ENCODE measurements around the gene DLG2. TPM values are rescaled to one million over a fixed set of nuclear protein-coding genes. Genes with fewer than 3 reads are reported as not detected.

The DLG2 gene
- total and polyA plus RNA-seq, 4 donors = 0.30 to 5.5 (median 0.68) TPM

DNA sequence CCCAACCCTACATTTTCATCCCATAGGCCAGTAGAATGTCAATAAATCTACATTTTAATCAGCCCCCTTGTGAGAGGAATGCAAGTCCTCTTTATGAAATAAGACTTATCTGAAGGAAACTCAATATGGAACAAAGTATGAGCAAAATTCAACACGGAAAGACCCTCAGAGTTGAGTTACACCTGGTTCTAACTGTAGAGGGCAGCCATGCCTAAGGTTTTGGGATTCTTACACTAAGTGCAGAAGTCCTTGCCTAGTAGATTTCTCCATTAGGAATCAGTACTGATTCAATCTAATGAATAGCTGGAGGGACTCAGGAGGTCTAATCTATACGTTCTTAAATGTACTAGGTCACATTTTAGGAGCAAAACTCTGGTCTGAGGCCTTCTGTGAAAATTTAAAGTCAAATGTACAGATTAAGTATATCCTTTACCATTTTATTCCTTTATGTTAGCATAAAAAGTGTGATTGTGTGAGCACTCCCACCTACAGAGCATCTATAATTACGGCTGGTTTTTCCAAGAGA is 904.5 kb downstream of the DLG2 start:
- no peak for DNase-seq (ENCODE audit: low spot score)
- WGBS = 52% methylated on average over 3 of the region's 3 CpGs
- H3K4me1 ChIP-seq (ENCODE audit: control insufficient read depth in 4 of 4, insufficient read depth in 4 of 4, low read length in 3 of 4) = peaks cover 0 to 11% (median 8%) of the 10 kb centered on the region in 4 donors

DNA sequence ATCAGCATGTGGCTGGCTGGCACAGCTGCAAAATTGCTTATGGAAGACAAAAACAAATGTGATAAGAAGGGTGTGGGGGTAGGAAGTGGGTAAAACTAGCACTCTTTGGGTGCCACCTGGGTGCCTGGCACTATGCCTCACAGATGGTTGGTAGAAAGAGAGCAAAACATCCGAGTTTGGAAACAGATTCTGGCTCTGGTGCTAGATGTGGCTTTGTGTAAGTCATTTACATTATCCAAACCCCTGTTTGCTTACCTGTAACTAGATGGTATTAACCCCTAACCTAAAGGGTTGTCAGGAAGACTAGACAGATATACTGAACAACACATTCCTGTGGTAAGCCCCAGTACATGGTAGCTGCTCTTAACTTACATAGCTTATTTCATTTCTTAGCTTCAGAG is 905.6 kb downstream of the DLG2 start:
- H3K36me3 ChIP-seq (ENCODE audit: control insufficient read depth in 4 of 4, insufficient read depth in 3 of 4, low read depth in 1 of 4, low read length in 3 of 4) = no peaks in the 10 kb centered on the region
- DNase-seq (ENCODE audit: low spot score) = no peak
- no peak overlapping the region for H3K4me3 ChIP-seq (ENCODE audit: low read depth in 1 of 3, low read length in 3 of 3)
- no peaks in the 10 kb centered on the region for H3K9me3 ChIP-seq (ENCODE audit: control insufficient read depth in 4 of 4, low read length in 3 of 4)
- WGBS = 19% methylated on average over 1 of the region's 1 CpG
- H3K27me3 ChIP-seq (ENCODE audit: control insufficient read depth in 4 of 4, insufficient read depth in 4 of 4, low read length in 3 of 4) = peaks cover 0 to 3% (median 0%) of the 10 kb centered on the region in 4 donors
- H3K27ac ChIP-seq (ENCODE audit: low read depth in 1 of 2, low read length in 2 of 2) = no peak overlapping the region
- TF ChIP-seq HNF4G (IDR thresholded peaks at IDR 0.05) (no peak), GABPA (IDR thresholded peaks at IDR 0.05 in 1 of 2, conservative IDR thresholded peaks at IDR 0.05 in 1 of 2) (no peak), SP1 (IDR thresholded peaks at IDR 0.05) (no peak), TAF1 (conservative IDR thresholded peaks at IDR 0.05) (no peak), FOXA1 (IDR thresholded peaks at IDR 0.05) (no peak), EGR1 (IDR thresholded peaks at IDR 0.05; ENCODE audit: low read depth in 2 of 2) (no peak), NR2F2 (IDR thresholded peaks at IDR 0.05) (no peak), RAD21 (IDR thresholded peaks at IDR 0.05) (no peak), HNF4A (conservative IDR thresholded peaks at IDR 0.05) (no peak), FOXA2 (IDR thresholded peaks at IDR 0.05) (no peak), YY1 (IDR thresholded peaks at IDR 0.05) (no peak), JUND (IDR thresholded peaks at IDR 0.05) (no peak)
- TF ChIP-seq, protein P1, sequence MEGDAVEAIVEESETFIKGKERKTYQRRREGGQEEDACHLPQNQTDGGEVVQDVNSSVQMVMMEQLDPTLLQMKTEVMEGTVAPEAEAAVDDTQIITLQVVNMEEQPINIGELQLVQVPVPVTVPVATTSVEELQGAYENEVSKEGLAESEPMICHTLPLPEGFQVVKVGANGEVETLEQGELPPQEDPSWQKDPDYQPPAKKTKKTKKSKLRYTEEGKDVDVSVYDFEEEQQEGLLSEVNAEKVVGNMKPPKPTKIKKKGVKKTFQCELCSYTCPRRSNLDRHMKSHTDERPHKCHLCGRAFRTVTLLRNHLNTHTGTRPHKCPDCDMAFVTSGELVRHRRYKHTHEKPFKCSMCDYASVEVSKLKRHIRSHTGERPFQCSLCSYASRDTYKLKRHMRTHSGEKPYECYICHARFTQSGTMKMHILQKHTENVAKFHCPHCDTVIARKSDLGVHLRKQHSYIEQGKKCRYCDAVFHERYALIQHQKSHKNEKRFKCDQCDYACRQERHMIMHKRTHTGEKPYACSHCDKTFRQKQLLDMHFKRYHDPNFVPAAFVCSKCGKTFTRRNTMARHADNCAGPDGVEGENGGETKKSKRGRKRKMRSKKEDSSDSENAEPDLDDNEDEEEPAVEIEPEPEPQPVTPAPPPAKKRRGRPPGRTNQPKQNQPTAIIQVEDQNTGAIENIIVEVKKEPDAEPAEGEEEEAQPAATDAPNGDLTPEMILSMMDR (IDR thresholded peaks at IDR 0.05; ENCODE audit: low read depth, low read length, missing input control) = no peak
- TF ChIP-seq, protein P2, sequence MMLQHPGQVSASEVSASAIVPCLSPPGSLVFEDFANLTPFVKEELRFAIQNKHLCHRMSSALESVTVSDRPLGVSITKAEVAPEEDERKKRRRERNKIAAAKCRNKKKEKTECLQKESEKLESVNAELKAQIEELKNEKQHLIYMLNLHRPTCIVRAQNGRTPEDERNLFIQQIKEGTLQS (IDR thresholded peaks at IDR 0.05) = no peak
- TF ChIP-seq, protein P3, sequence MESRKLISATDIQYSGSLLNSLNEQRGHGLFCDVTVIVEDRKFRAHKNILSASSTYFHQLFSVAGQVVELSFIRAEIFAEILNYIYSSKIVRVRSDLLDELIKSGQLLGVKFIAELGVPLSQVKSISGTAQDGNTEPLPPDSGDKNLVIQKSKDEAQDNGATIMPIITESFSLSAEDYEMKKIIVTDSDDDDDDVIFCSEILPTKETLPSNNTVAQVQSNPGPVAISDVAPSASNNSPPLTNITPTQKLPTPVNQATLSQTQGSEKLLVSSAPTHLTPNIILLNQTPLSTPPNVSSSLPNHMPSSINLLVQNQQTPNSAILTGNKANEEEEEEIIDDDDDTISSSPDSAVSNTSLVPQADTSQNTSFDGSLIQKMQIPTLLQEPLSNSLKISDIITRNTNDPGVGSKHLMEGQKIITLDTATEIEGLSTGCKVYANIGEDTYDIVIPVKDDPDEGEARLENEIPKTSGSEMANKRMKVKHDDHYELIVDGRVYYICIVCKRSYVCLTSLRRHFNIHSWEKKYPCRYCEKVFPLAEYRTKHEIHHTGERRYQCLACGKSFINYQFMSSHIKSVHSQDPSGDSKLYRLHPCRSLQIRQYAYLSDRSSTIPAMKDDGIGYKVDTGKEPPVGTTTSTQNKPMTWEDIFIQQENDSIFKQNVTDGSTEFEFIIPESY (IDR thresholded peaks at IDR 0.05) = no peak
- TF ChIP-seq, protein P4, sequence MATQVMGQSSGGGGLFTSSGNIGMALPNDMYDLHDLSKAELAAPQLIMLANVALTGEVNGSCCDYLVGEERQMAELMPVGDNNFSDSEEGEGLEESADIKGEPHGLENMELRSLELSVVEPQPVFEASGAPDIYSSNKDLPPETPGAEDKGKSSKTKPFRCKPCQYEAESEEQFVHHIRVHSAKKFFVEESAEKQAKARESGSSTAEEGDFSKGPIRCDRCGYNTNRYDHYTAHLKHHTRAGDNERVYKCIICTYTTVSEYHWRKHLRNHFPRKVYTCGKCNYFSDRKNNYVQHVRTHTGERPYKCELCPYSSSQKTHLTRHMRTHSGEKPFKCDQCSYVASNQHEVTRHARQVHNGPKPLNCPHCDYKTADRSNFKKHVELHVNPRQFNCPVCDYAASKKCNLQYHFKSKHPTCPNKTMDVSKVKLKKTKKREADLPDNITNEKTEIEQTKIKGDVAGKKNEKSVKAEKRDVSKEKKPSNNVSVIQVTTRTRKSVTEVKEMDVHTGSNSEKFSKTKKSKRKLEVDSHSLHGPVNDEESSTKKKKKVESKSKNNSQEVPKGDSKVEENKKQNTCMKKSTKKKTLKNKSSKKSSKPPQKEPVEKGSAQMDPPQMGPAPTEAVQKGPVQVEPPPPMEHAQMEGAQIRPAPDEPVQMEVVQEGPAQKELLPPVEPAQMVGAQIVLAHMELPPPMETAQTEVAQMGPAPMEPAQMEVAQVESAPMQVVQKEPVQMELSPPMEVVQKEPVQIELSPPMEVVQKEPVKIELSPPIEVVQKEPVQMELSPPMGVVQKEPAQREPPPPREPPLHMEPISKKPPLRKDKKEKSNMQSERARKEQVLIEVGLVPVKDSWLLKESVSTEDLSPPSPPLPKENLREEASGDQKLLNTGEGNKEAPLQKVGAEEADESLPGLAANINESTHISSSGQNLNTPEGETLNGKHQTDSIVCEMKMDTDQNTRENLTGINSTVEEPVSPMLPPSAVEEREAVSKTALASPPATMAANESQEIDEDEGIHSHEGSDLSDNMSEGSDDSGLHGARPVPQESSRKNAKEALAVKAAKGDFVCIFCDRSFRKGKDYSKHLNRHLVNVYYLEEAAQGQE (IDR thresholded peaks at IDR 0.05) = no peak
- H3K4me1 ChIP-seq (ENCODE audit: control insufficient read depth in 4 of 4, insufficient read depth in 4 of 4, low read length in 3 of 4) = peaks cover 0 to 11% (median 8%) of the 10 kb centered on the region in 4 donors
- H3K9ac ChIP-seq (ENCODE audit: low read depth in 1 of 2, low read length in 2 of 2) = no peak overlapping the region

More for the DNA sequence above, 904.5 kb downstream of the DLG2 start:
- Histone ChIP-seq H3K27me3 (ENCODE audit: control insufficient read depth in 4 of 4, insufficient read depth in 4 of 4, low read length in 3 of 4) (peaks cover 0 to 3% (median 0%) of the 10 kb centered on the region in 4 donors), H3K9ac (ENCODE audit: low read depth in 1 of 2, low read length in 2 of 2) (no peak overlapping the region), H3K27ac (ENCODE audit: low read depth in 1 of 2, low read length in 2 of 2) (no peak overlapping the region), H3K9me3 (ENCODE audit: control insufficient read depth in 4 of 4, low read length in 3 of 4) (no peaks in the 10 kb centered on the region), H3K4me3 (ENCODE audit: low read depth in 1 of 3, low read length in 3 of 3) (no peak overlapping the region), H3K36me3 (ENCODE audit: control insufficient read depth in 4 of 4, insufficient read depth in 3 of 4, low read depth in 1 of 4, low read length in 3 of 4) (no peaks in the 10 kb centered on the region)
- TF ChIP-seq NR2F2 (IDR thresholded peaks at IDR 0.05) (no peak), RAD21 (IDR thresholded peaks at IDR 0.05) (no peak), SP1 (IDR thresholded peaks at IDR 0.05) (no peak), EGR1 (IDR thresholded peaks at IDR 0.05; ENCODE audit: low read depth in 2 of 2) (no peak), JUND (IDR thresholded peaks at IDR 0.05) (no peak)
- TF ChIP-seq, protein P2 (IDR thresholded peaks at IDR 0.05) = no peak
- TF ChIP-seq, protein P3 (IDR thresholded peaks at IDR 0.05) = no peak
